Measurements from ENCODE around the gene FLT3LG. TPM values are rescaled to one million over a fixed set of nuclear protein-coding genes. Genes with fewer than 3 reads are reported as not detected.
"Not testable (repeated sequence)": the region's sequence is repeated elsewhere in the genome, so short reads cannot be mapped to it uniquely, and the experiment has no call there.

FLT3LG gene
- total RNA-seq, 1 donor: 5.4 TPM

DNA sequence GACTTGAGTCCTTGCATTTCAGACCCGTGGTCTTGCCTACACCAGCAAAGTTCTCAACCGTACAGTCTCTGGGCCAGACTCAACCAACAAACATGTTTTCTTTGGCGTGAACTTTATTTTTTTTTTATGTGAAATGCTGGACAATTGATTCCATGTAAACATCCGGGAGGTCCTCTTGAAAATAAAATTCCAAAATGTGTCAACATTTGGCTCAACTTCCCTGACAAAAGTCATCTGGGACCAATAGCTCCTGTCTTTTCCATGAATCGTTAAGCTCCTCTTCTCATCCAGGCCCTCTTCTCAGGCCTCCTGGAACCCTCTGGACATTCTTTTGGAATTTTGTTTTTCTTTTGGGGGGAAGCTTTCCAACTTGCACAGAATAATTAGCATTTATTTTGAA lies 18.2 kb upstream of the FLT3LG start:
- TF ChIP-seq, protein P1, sequence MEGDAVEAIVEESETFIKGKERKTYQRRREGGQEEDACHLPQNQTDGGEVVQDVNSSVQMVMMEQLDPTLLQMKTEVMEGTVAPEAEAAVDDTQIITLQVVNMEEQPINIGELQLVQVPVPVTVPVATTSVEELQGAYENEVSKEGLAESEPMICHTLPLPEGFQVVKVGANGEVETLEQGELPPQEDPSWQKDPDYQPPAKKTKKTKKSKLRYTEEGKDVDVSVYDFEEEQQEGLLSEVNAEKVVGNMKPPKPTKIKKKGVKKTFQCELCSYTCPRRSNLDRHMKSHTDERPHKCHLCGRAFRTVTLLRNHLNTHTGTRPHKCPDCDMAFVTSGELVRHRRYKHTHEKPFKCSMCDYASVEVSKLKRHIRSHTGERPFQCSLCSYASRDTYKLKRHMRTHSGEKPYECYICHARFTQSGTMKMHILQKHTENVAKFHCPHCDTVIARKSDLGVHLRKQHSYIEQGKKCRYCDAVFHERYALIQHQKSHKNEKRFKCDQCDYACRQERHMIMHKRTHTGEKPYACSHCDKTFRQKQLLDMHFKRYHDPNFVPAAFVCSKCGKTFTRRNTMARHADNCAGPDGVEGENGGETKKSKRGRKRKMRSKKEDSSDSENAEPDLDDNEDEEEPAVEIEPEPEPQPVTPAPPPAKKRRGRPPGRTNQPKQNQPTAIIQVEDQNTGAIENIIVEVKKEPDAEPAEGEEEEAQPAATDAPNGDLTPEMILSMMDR (IDR thresholded peaks at IDR 0.05; ENCODE audit: insufficient read depth, low read length): no peak
- H3K4me3 ChIP-seq (ENCODE audit: low read depth, low read length): no peak overlapping the region
- no peak for DNase-seq (ENCODE audit: low read depth)

DNA sequence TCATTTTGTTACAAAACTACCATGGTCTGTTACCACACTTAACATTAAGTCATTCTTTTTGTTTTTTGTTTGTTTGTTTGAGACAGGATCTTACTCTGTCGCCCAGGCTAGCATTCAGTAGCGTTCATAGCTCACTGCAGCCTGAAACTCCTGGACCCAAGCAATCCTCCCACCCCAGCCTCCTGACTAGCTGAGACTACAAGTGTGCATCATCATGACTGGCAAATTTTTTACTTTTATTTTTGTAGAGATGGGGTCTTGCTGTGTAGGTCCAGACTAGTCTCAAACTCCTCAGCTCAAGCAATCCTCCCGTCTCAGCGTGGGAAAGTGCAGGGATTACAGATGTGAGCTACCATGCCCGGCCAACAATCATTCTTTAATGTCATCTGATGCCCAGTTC lies 17.7 kb upstream of the FLT3LG start:
- no peak for DNase-seq (ENCODE audit: low read depth)
- H3K4me3 ChIP-seq (ENCODE audit: low read depth, low read length): no peak overlapping the region
- TF ChIP-seq, protein P1 (IDR thresholded peaks at IDR 0.05; ENCODE audit: insufficient read depth, low read length): no peak

GRCh38 chr19:49458567-49458903 lies 15.5 kb upstream of the FLT3LG start:
- DNase-seq (ENCODE audit: low read depth): no peak
- no peak overlapping the region for H3K4me3 ChIP-seq (ENCODE audit: low read depth, low read length)
- TF ChIP-seq, protein P1 (IDR thresholded peaks at IDR 0.05; ENCODE audit: insufficient read depth, low read length): no peak

DNA sequence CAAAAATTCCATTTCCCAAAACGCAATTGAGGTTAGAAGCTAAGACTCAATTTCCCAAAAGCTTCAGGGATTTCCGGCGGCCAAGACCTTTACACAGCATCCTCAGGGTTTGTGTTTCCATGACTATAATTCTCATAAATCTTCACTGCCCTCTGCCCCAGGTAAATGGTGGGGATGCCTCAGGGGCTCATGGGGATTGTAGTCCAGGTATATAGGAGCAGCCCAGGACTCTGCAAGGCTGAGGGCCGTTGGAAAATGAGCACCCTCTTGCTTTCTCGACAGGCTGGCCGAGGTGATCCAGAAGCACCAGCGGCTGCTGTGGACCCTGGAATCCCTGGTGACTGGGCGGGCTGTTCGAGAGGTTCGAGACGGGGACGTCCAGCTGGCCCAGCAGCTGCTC lies 14.6 kb upstream of the FLT3LG start:
- TF ChIP-seq, protein P1 (IDR thresholded peaks at IDR 0.05; ENCODE audit: insufficient read depth, low read length): no peak
- DNase-seq (ENCODE audit: low read depth): no peak
- H3K4me3 ChIP-seq (ENCODE audit: low read depth, low read length): no peak overlapping the region

DNA sequence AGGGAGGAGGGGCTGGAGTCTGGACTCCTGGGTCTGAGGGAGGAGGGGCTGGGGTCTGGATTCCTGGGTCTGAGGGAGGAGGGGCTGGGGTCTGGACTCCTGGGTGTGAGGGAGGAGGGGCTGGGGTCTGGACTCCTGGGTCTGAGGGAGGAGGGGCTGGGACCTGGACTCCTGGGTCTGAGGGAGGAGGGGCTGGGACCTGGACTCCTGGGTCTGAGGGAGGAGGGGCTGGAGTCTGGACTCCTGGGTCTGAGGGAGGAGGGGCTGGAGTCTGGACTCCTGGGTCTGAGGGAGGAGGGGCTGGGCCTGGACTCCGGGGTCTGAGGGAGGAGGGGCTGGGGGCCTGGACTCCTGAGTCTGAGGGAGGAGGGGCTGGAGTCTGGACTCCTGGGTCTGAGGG lies 12.9 kb upstream of the FLT3LG start:
- not testable (repeated sequence) for DNase-seq (ENCODE audit: low read depth); H3K4me3 ChIP-seq (ENCODE audit: low read depth, low read length)

- no peak for DNase-seq (ENCODE audit: low read depth)
- TF ChIP-seq, protein P1 (IDR thresholded peaks at IDR 0.05; ENCODE audit: insufficient read depth, low read length): no peak
- no peak overlapping the region for H3K4me3 ChIP-seq (ENCODE audit: low read depth, low read length)
Measured at GRCh38 chr19:49461656-49462055, 12.4 kb upstream of the FLT3LG start.

- no peak for DNase-seq (ENCODE audit: low read depth)
- no peak overlapping the region for H3K4me3 ChIP-seq (ENCODE audit: low read depth, low read length)
- TF ChIP-seq, protein P1 (IDR thresholded peaks at IDR 0.05; ENCODE audit: insufficient read depth, low read length): no peak
Measured at GRCh38 chr19:49462492-49462891, 11.5 kb upstream of the FLT3LG start.

Measured in fibroblast of the aortic adventitia (primary cell).